Measurements from ENCODE around the gene ERN2. TPM values are rescaled to one million over a fixed set of nuclear protein-coding genes. Genes with fewer than 3 reads are reported as not detected.

The ERN2 gene
- total RNA-seq, 1 experiment from 2014 or later = 2.1 TPM

GRCh38 chr16:23741675-23742303 is 28.8 kb upstream of the ERN2 start:
- Histone ChIP-seq H3T11ph (ENCODE audit: low read length) (no peak overlapping the region), H3K4me1 (ENCODE audit: insufficient read depth, low read length) (no peaks in the 10 kb centered on the region; the same call in 1 of the 2 replicates), H3K27ac (ENCODE audit: insufficient read length, low read depth, low read length) (no peak overlapping the region), H2BK15ac (ENCODE audit: low read depth, low read length) (no peak overlapping the region), H3K79me2 (ENCODE audit: insufficient read depth, low read length) (no peaks in the 10 kb centered on the region), H3K23ac (ENCODE audit: insufficient read length, low read depth, low read length) (no peak overlapping the region), H2BK20ac (ENCODE audit: low read depth, low read length, poor library complexity, severe bottlenecking) (no peak overlapping the region), H2BK12ac (ENCODE audit: insufficient read length, low read depth, low read length) (no peak overlapping the region), H4K8ac (replicated peaks; ENCODE audit: insufficient read length, low read depth, low read length) (no peak overlapping the region), H3K27me3 (ENCODE audit: insufficient read depth, low read length) (no peaks in the 10 kb centered on the region), H2BK5ac (ENCODE audit: insufficient read length, low read length) (no peak overlapping the region), H4K5ac (ENCODE audit: insufficient read length, low read depth, low read length) (no peak overlapping the region), H3K56ac (ENCODE audit: insufficient read length, low read depth, low read length) (no peak overlapping the region), H3K4me2 (ENCODE audit: insufficient read depth, insufficient read length, low read length) (no peak overlapping the region), H3K14ac (ENCODE audit: insufficient read depth, low read length) (no peak overlapping the region), H4K20me1 (ENCODE audit: control insufficient read depth, insufficient read depth, insufficient read length) (no peaks in the 10 kb centered on the region), H4K91ac (ENCODE audit: insufficient read length, low read depth, low read length) (no peak overlapping the region), H3K23me2 (ENCODE audit: insufficient read length, low read depth, low read length, poor library complexity, severe bottlenecking) (no peaks in the 10 kb centered on the region), H2AK5ac (ENCODE audit: insufficient read length, low read length) (no peak overlapping the region), H3K4ac (ENCODE audit: low read depth, low read length) (no peak overlapping the region), H2BK120ac (ENCODE audit: low read depth, low read length, poor library complexity, severe bottlenecking) (no peak overlapping the region), H3K79me1 (ENCODE audit: insufficient read depth, low read depth, low read length, poor library complexity, severe bottlenecking) (no peaks in the 10 kb centered on the region), H2AFZ (ENCODE audit: low read length) (no peak overlapping the region), H3K9ac (ENCODE audit: extremely low read depth, insufficient read length, low read length) (no peak overlapping the region), H3K9me3 (ENCODE audit: control insufficient read depth, low read depth, low read length) (no peaks in the 10 kb centered on the region), H3K18ac (ENCODE audit: insufficient read length, low read depth, low read length) (no peak overlapping the region)
- Mint-ChIP-seq H3K4me3 (no peak overlapping the region), H3K4me1 (peaks cover 3 to 6% of the 10 kb centered on the region in 2 experiments; a peak in 2 of 4 replicates), H3K27me3 (ENCODE audit: low read depth) (peaks cover 22% of the 10 kb centered on the region), H3K36me3 (ENCODE audit: insufficient read depth in 1 of 3, low read depth in 3 of 3) (no peaks in the 10 kb centered on the region), H3K27ac (no peak overlapping the region), H3K9me3 (no peaks in the 10 kb centered on the region)
- no peak for TF ChIP-seq CTCF (conservative IDR thresholded peaks at IDR 0.05)
- DNase-seq = no peak
- no CpG with 5 or more reads among the region's 2 CpGs for WGBS (ENCODE audit: extremely low coverage, insufficient read length, low lambda C conversion rate)
